ENCODE results near the gene PPM1D.

The PPM1D gene

GRCh38 chr17:60645918-60646523, 46.0 kb downstream of the PPM1D start:
- Histone ChIP-seq H3K27ac (no peak overlapping the region), H3K27me3 (ENCODE audit: control insufficient read depth, insufficient read depth, low read length) (no peaks in the 10 kb centered on the region), H3K4me3 (ENCODE audit: low read depth, low read length) (no peak overlapping the region), H3K36me3 (ENCODE audit: control insufficient read depth, insufficient read depth, low read length) (no peaks in the 10 kb centered on the region), H2AFZ (no peak overlapping the region), H3K79me2 (peaks cover 24% of the 10 kb centered on the region), H3K4me2 (ENCODE audit: low read length) (no peak overlapping the region), H3K4me1 (no peaks in the 10 kb centered on the region), H3K9me3 (ENCODE audit: control insufficient read depth, low read length) (no peaks in the 10 kb centered on the region), H3K9ac (no peak overlapping the region)
- TF ChIP-seq, protein P1, sequence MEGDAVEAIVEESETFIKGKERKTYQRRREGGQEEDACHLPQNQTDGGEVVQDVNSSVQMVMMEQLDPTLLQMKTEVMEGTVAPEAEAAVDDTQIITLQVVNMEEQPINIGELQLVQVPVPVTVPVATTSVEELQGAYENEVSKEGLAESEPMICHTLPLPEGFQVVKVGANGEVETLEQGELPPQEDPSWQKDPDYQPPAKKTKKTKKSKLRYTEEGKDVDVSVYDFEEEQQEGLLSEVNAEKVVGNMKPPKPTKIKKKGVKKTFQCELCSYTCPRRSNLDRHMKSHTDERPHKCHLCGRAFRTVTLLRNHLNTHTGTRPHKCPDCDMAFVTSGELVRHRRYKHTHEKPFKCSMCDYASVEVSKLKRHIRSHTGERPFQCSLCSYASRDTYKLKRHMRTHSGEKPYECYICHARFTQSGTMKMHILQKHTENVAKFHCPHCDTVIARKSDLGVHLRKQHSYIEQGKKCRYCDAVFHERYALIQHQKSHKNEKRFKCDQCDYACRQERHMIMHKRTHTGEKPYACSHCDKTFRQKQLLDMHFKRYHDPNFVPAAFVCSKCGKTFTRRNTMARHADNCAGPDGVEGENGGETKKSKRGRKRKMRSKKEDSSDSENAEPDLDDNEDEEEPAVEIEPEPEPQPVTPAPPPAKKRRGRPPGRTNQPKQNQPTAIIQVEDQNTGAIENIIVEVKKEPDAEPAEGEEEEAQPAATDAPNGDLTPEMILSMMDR (IDR thresholded peaks at IDR 0.05) = no peak

DNA sequence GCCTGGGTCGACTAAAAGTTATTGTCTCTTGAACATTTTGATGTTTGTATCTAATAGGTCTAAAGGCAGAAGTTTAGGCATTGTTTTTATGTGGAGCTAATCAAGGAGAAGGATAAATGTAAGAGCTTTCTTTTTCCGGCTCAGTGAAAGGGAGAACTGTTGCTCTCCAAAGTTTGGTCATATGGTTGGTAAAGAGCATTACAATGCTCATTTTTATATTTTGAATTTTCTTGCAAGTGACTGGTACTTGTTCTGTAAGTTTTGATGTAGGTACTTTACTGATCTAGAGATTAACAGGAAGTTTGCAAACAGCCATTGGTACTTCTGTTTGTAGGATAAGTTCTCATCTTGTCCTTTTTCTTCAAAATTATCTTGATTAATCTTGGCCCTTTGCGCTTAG, 46.7 kb downstream of the PPM1D start:
- H3K9ac ChIP-seq = no peak overlapping the region

GRCh38 chr17:60647705-60648104, 47.7 kb downstream of the PPM1D start:
- H3K36me3 ChIP-seq (ENCODE audit: control insufficient read depth, insufficient read depth, low read length) = no peaks in the 10 kb centered on the region
- no peak overlapping the region for H2AFZ ChIP-seq
- H3K4me1 ChIP-seq = no peaks in the 10 kb centered on the region
- no peaks in the 10 kb centered on the region for H3K9me3 ChIP-seq (ENCODE audit: control insufficient read depth, low read length)
- H3K4me2 ChIP-seq (ENCODE audit: low read length) = no peak overlapping the region
- no peak overlapping the region for H3K9ac ChIP-seq
- TF ChIP-seq, protein P1 (IDR thresholded peaks at IDR 0.05) = no peak
- no peaks in the 10 kb centered on the region for H3K27me3 ChIP-seq (ENCODE audit: control insufficient read depth, insufficient read depth, low read length)
- peaks cover 24% of the 10 kb centered on the region for H3K79me2 ChIP-seq
- no peak overlapping the region for H3K4me3 ChIP-seq (ENCODE audit: low read depth, low read length)
- H3K27ac ChIP-seq = no peak overlapping the region

More for the DNA sequence above, 46.7 kb downstream of the PPM1D start:
- TF ChIP-seq, protein P1 (IDR thresholded peaks at IDR 0.05) = no peak
- no peaks in the 10 kb centered on the region for H3K4me1 ChIP-seq
- no peaks in the 10 kb centered on the region for H3K9me3 ChIP-seq (ENCODE audit: control insufficient read depth, low read length)
- H2AFZ ChIP-seq = no peak overlapping the region
- H3K36me3 ChIP-seq (ENCODE audit: control insufficient read depth, insufficient read depth, low read length) = no peaks in the 10 kb centered on the region
- H3K4me2 ChIP-seq (ENCODE audit: low read length) = no peak overlapping the region
- H3K4me3 ChIP-seq (ENCODE audit: low read depth, low read length) = no peak overlapping the region
- no peaks in the 10 kb centered on the region for H3K27me3 ChIP-seq (ENCODE audit: control insufficient read depth, insufficient read depth, low read length)
- no peak overlapping the region for H3K27ac ChIP-seq
- peaks cover 24% of the 10 kb centered on the region for H3K79me2 ChIP-seq

DNA sequence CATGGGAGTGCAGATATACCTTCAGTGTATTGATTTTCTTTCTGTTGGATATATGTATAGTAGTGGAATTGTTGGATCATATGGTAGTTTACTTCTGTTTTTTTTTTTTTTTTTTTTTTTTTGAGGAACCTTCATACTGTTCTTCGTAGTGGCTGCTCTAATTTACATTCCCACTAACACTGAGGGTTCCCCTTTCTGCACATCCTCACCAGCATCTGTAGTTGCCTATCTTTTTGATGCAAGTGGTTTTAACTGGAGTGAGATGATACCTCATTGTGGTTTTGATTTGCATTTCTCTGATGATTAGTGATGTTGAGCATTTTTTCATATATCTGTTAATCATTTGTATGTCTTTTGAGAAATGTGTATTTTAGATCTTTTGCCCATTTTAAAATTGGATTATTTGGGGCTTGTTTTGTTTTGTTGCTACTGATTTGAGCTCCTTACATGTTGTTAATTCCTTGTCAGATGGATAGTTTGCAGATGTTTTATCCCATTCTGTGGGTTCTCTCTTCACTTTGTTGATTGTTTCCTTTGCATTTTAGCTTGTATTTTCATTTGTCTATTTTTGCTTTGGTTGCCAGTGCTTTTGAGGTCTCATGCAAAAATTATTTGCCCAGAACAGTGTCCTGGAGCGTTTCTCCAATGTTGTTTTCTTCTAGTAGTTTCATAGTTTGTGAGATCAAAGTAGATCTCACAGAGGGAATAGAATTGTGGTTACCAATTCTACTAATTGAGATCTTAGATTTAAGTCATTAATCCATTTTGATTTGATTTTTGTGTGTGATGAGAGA, 52.7 kb downstream of the PPM1D start:
- Histone ChIP-seq H2AFZ (no peak overlapping the region), H3K4me1 (peaks cover 2% of the 10 kb centered on the region), H3K27me3 (ENCODE audit: control insufficient read depth, insufficient read depth, low read length) (no peaks in the 10 kb centered on the region), H3K4me2 (ENCODE audit: low read length) (no peak overlapping the region), H3K9me3 (ENCODE audit: control insufficient read depth, low read length) (no peaks in the 10 kb centered on the region), H3K9ac (no peak overlapping the region), H3K36me3 (ENCODE audit: control insufficient read depth, insufficient read depth, low read length) (no peaks in the 10 kb centered on the region), H3K79me2 (peaks cover 23% of the 10 kb centered on the region), H3K27ac (no peak overlapping the region), H3K4me3 (ENCODE audit: low read depth, low read length) (no peak overlapping the region)
- TF ChIP-seq, protein P1 (IDR thresholded peaks at IDR 0.05) = no peak

Measured in parathyroid adenoma (tissue), 2 donors.